Kidney capillary endothelial cell (primary cell): ENCODE data around the gene JAG2.

Experiments used
- DNase-seq: peaks from one replicate; pipeline ENCODE4 v3.0.0-alpha.2; 2018; ENCODE audit warnings: low spot score

The JAG2 gene

GRCh38 chr14:105151084-105151837 lies 17.3 kb downstream of the JAG2 start:
- DNase-seq = no peak

- no peak for DNase-seq
These were observed 18.1 kb downstream of the JAG2 start for GRCh38 chr14:105150368-105151083.

GRCh38 chr14:105150026-105150367 lies 18.6 kb downstream of the JAG2 start:
- no peak for DNase-seq

GRCh38 chr14:105149146-105149781 lies 19.3 kb downstream of the JAG2 start:
- no peak for DNase-seq

GRCh38 chr14:105148604-105149145 lies 19.9 kb downstream of the JAG2 start:
- no peak for DNase-seq

GRCh38 chr14:105147671-105148603 lies 20.6 kb downstream of the JAG2 start:
- DNase-seq = no peak

- DNase-seq = no peak
These were observed 21.5 kb downstream of the JAG2 start for GRCh38 chr14:105146976-105147635.

GRCh38 chr14:105146181-105146975 lies 22.2 kb downstream of the JAG2 start:
- no peak for DNase-seq

- no peak for DNase-seq
These were observed 23.0 kb downstream of the JAG2 start for GRCh38 chr14:105145381-105146180.

- DNase-seq = no peak
These were observed 23.8 kb downstream of the JAG2 start for GRCh38 chr14:105144666-105145380.

GRCh38 chr14:105144026-105144665 lies 24.4 kb downstream of the JAG2 start:
- no peak for DNase-seq

- no peak for DNase-seq
These were observed 25.0 kb downstream of the JAG2 start for GRCh38 chr14:105143451-105144025.

- DNase-seq = no peak
These were observed 25.7 kb downstream of the JAG2 start for GRCh38 chr14:105142651-105143450.

- DNase-seq = no peak
These were observed 26.9 kb downstream of the JAG2 start for GRCh38 chr14:105141486-105142281.

- no peak for DNase-seq
These were observed 27.6 kb downstream of the JAG2 start for GRCh38 chr14:105141026-105141425.

GRCh38 chr14:105140581-105140980 lies 28.0 kb downstream of the JAG2 start:
- DNase-seq = no peak
